Midbrain (tissue), 1 donor: Measurements from ENCODE around the gene RBBP8.
"Not testable (repeated sequence)": the region's sequence is repeated elsewhere in the genome, so short reads cannot be mapped to it uniquely, and the experiment has no call there.

Experiments
- DNase-seq: peaks from one replicate; lab custom pipeline; 2025; lab: John Stamatoyannopoulos, UW

Gene RBBP8

GRCh38 chr18:22943847-22944246 is 10.7 kb downstream of the RBBP8 start:
- no peak for DNase-seq

DNA sequence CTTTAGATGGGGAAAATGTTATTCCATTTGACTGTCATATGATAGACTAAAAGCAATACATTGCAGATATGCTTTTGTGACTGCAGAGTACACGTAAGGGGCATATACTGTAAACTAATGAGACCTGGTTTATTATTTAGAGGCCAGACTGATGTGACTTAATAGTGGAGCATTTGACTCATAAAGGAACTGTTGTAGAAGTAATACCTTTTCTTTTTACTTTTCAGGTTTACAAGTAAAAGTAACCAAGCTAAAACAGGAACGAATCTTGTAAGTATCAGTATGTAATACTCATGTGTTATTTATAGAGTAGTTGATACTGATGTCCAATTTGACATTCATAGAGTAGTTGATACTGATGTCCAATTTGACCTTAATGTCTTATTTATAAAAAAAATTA is 13.1 kb downstream of the RBBP8 start:
- no peak for DNase-seq

GRCh38 chr18:22946846-22947245 is 13.7 kb downstream of the RBBP8 start:
- DNase-seq, result no peak

DNA sequence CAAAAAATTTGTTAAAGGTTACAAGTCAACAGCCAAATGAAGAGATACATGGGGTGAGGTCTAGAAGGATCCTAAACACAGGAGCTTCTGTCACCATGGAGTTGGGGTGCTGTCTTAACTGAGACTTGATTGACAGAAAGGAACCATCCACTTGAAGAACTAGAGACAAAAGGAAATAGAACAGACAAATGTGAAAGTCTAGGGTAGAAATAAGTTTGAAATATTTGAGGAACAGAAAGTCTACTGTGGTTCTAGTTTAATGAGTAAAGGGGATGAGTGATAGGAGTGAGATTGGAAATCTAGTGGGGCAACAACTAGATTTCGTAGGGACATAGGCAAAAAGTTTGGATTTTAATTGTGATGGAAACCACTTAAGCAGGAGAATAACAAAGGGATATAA is 18.7 kb downstream of the RBBP8 start:
- no peak for DNase-seq

- DNase-seq, result no peak
These were observed 19.4 kb downstream of the RBBP8 start for GRCh38 chr18:22952525-22952924.

DNA sequence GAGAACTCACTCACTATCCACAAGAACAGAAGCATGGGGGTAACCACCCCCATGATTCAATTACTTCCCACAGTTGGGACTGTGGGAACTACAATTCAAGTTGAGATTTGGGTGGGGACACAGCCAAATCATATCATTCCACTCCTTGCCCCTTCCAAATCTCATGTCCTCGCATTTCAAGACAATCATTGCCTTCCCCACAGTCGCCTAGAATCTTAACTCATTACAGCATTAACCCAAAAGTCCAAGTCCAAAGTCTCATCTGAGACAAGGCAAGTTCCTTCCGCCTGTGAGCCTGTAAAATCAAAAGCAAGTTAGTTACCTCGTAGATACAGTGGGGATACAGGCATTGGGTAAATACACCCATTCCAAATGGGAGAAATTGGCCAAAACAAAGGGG is 20.9 kb downstream of the RBBP8 start:
- DNase-seq, result not testable (repeated sequence)

DNA sequence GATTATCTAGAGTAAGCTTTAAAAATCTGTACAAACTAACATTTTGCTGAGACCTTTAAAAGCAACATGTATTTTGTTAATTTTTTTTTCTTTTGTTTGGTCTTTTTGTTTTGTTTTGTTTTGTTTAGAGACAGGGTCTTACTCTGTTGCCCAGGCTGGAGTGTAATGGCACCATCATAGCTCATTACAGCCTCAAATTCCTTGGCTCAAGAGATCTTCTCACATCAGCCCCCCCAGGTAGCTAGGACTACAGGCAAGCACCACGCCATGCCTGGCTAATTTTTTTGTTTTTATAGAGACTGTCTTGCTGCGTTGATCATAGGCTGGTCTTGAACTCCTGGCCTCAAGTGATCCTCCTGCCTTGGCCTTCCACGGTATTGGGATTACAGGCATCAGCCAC is 23.1 kb downstream of the RBBP8 start:
- DNase-seq, result no peak

DNA sequence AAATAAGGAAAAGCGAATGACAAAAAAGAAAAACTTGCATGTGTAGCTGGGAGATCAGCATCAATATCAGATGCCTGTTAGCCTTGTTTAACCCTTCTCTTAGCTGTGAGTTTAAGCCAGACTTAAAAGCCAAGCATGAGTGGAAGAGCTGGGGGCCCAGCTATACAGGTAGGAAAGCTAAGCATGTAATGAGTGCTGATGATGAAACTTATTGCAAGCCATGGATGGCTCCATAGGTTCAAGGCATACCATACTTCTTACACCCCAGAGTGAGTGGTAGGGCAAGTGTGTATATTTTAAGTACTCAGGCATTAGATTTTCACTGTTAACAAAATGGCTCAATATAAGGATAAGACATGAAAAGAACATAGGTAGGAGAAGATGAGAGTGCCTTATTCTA is 28.0 kb downstream of the RBBP8 start:
- DNase-seq, result no peak

DNA sequence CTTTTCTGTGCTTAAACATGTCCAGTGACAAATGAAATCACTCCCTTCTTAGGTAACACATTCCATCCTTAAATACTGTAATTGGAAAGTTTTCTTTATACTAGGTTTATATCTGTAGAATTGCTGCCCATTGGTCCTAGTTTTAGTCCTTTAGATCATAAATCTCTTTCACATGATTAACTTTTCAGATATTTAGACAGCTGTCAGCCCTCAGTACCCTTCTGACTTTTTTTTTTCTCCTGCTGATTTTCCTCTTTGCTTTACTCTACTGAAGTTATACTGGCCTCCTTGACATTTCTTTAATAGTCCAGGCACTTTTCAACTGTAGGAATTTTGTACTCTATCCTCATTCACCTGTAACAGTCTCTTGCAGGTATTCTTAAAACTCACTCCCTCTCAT is 28.9 kb downstream of the RBBP8 start:
- no peak for DNase-seq

DNA sequence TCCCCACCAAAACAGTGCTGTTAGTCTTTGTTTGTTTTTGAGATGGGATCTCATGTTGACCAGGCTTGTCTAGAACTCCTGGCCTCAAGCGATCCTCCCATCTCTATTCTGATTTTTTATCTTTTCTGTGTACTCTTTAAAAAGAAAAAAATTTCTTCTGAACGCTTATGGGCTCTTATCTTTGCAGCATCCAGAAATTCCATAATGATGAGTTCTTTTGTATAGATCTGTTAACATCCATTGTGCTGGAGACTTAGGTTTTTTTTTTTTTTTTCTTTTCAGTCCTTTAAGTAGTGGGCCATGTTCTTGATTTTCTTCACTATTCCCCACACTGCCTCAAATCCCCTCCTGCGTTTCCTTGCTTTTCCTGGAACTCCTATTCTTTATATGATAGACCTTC is 31.0 kb downstream of the RBBP8 start:
- no peak for DNase-seq

DNA sequence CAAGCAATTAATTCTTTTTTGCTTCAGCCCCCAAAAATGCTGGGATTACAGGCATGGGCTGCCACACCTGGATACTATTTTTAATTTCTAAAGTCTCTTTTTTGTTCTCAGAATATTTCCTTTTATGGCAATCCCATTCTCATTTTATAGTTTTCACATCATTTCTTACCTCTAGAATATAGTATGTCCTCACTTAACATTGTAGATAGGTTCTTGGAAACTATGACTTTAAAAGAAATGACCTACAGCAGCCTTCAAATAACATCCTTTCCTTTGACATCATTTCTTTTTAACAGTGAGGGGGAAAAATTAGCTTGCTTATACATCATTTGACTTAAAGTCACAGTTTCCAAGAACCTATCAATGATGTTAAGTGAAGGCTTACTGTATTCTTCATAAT is 31.6 kb downstream of the RBBP8 start:
- no peak for DNase-seq

- DNase-seq, result no peak
These were observed 37.9 kb downstream of the RBBP8 start for GRCh38 chr18:22971038-22971437.

DNA sequence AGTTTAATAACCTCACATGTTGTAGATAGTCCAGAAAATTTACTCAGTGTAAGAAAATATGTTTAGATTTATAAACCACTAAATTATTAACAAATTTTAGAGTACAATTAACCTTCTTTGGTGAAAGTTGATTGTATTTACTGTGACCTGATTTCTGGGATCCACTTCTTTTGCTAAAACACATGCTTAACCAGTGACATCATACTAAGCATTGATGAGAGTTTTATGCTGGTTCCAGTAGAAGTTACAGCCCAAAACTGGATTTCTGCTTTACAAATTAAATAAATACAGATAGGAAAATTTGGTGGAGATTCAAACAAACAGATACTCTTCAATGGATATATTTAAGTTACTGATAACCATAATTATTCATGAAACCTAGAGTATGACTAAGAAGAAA is 40.9 kb downstream of the RBBP8 start:
- no peak for DNase-seq

- no peak for DNase-seq
These were observed 41.6 kb downstream of the RBBP8 start for GRCh38 chr18:22974707-22975106.

DNA sequence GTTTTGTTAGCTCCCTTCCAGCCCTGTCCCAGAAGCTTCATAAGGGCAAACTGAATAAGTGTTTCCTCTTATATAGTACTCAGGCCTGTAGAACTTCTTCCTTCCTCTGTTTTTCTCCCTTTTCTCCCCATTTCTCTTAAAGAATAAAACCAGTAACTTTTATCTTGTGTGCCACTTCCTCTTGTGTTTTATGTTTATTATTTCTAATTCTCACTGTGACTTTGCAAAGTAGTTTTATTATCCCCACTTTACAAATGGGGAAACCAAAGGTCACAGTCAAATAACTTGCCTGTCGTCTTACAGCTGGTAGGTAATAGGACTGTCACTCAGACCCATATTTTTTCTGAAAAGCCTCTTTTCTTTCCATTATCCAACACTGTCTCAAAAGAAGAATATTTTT is 42.4 kb downstream of the RBBP8 start:
- DNase-seq, result no peak

DNA sequence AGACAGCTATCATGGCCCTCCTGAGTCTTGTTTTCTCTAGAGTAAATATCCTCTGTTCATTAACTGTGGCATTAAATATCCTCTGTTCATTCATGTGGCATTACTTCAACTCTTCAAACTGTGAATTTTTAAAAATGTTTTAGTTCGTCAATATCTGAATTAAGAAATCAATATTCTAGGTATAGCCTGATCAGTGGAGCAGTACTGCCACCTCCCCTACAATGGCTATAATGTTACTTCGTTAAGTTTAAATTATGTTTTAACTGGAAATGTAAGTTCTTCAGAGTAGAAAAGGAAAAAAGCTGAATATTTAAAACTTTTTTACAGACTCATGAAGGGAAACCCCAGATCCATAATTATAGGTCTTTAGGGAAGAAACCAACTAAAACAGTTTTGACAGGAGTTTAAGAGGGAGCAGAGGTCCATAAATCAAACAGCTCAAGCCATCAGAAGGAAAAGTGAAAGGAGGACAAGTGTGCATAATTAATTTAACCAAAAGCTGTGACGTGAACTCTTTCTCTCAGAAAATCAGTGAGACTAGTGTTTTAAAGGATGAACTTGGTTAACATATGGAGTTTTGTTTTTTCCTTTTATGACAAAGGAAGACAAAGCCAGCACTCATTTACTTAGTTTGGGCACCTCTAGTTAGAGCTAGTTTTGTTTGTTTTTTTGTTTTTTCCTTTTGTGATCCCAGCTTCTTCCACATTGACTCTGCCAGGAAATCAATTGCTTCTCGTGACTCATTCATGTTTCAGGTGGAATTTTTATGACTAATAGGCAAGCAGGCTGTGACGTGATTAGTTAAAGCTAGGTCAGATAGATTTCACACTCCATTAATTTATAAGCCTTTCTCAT is 44.9 kb downstream of the RBBP8 start:
- DNase-seq, result no peak

- no peak for DNase-seq
These were observed 47.3 kb downstream of the RBBP8 start for GRCh38 chr18:22980394-22980793.

DNA sequence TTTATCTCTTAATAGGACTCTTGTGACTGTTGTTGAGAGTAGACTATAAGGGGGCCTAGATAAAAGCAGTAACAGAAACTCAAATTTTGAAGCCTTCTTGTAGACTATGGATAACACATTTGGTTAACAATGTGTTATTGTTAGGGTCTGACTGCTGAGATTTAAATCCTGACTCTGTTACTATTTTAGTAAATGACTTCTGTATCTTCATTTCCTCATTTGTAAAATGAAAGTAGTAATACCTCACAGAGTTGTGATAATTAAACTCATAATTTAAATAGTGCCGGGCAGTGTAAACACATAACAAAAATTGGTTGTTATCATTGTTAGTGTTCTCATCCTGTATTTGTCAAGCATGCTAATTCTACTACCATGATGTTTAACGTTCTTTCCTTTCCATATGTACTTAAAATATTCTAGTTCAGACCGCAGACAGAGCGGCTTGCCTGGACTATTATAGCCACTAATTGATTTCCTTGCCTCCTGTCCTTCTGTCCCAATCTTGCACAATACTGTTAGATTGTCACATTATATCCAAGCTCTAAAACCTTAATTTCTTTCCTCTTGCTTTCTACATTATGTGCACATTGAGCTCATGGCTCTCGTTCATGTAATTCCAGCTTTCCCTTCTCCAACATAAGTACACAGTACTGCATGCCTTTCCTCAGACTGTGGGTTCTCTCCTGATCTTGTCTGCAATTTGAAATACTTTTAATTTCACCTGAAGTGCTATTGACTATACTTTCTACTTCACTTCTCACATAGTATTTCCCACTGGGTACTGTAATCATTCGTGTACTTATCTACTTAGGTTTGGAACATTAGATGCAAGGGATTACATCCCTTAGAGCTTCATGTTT is 48.4 kb downstream of the RBBP8 start:
- DNase-seq, result no peak

DNA sequence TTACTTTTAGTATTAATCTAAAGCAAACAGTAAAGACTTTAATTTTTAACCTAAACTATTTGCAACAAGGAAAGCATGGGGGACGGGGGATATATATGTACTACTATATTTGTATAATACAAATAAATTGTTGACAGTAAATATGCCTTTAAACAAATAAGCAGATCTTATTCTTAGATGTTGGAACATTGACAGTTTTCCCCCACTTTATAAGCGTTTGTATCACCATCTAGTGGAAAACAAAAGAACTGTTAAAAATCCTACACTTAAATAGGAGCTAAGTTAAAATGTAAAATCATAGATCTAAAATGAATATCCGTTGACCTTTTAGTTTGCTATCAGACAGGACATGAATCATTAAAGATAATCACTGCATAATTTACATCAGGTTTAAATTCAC is 50.0 kb downstream of the RBBP8 start:
- DNase-seq, result peak; percentile 8

- DNase-seq, result no peak
These were observed 52.1 kb downstream of the RBBP8 start for GRCh38 chr18:22985250-22985649.

DNA sequence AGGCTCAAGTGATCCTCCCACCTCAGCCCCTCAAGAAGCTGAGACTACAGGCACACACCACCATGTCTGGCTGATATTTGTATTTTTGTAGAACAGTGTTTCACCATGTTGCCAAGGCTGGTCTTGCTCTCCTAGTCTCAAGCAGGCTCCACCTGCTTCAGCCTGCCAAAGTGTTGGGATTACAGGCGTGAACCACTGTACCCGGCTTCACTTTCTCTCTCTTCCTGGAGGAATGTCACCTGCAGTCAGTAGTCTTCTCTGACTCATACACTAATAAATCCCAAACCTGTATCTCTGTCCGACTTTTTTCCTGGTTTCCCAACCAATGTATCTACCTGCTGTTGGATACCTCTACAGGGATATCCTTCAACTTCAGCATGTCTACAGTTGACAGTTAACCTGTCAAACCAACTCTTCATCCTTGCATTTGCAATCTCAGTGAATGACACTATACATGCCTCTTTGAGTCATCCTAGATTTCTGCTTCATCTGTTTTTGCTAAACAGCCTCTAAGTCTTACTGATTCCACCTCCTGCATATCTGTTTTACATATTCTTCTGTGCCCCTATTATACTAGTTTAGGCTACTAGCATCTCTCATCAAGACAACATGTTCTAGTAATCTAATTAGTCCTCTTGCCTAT is 54.5 kb downstream of the RBBP8 start:
- DNase-seq, result no peak

DNA sequence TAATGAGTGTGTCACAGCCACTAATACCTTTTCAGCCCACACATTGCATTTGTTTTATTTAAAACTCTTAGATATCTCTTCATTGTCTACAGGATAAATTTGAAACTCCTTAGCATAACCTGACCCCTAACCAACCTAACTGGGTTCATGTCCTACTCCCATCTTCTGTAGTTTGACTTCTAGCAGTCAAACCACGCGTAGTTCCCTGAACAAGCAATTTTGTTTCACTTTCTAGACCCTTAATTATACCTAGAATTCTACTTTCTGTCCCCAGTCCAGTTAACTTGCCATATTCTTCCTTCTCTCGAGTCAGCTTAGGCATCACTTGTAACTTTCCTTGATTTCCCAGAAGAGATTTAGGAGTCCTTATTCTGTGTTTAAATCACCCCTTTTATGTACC is 55.1 kb downstream of the RBBP8 start:
- DNase-seq, result no peak

DNA sequence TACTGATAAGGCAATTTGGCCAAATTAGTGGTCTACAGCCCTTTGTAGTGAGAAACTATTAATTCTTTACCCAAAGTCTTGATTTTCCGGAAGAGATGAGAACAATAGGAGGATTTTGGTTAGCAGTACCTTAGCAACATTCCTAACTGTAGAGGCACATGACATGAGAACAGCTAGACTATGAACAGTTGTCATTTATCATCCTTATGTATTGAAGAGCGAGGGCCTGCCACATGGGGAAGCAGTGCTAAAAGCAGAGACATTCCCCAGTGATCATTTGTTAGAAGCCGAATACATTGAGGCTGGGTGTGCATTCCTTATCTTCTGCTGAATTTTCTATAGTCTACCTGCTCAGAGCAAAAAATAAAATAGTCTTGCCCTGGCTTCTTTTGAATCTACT is 65.2 kb downstream of the RBBP8 start:
- no peak for DNase-seq
